ENCODE results near the gene PCDHB3.
"Not testable (repeated sequence)": the region's sequence is repeated elsewhere in the genome, so short reads cannot be mapped to it uniquely, and the experiment has no call there.

- not testable (repeated sequence) for TF ChIP-seq CTCF (conservative IDR thresholded peaks at IDR 0.05; ENCODE audit: low read depth, low read length); EZH2 (IDR thresholded peaks at IDR 0.05; ENCODE audit: low read length, unreplicated experiment); EZH2phosphoT487 (IDR thresholded peaks at IDR 0.05; ENCODE audit: borderline replicate concordance, low read length)
Measured at GRCh38 chr5:141123396-141124135, 23.3 kb downstream of the PCDHB3 start.

All from PC-3 (cell line).